Activated naive CD4-positive, alpha-beta T cell (primary cell): ENCODE data around the gene RPS6KA2.
"Not testable (repeated sequence)": the region's sequence is repeated elsewhere in the genome, so short reads cannot be mapped to it uniquely, and the experiment has no call there.

Experiments
- DNase-seq, 4 experiments: peaks; one replicate each; lab custom pipeline; 2025; lab: John Stamatoyannopoulos, UW

The RPS6KA2 gene

GRCh38 chr6:166370489-166370888 is 256.6 kb downstream of the RPS6KA2 start:
- DNase-seq: no peak

GRCh38 chr6:166369782-166370181 is 257.3 kb downstream of the RPS6KA2 start:
- DNase-seq: no peak

GRCh38 chr6:166366921-166367320 is 260.1 kb downstream of the RPS6KA2 start:
- no peak for DNase-seq

GRCh38 chr6:166365806-166366205 is 261.2 kb downstream of the RPS6KA2 start:
- no peak for DNase-seq

- DNase-seq: no peak
Observed at GRCh38 chr6:166365221-166365620, 261.8 kb downstream of the RPS6KA2 start.

GRCh38 chr6:166364456-166364855 is 262.6 kb downstream of the RPS6KA2 start:
- DNase-seq: no peak

- DNase-seq: not testable (repeated sequence)
Observed at GRCh38 chr6:166362427-166362826, 264.6 kb downstream of the RPS6KA2 start.

- no peak for DNase-seq
Observed at GRCh38 chr6:166361077-166361429, 266.0 kb downstream of the RPS6KA2 start.

- DNase-seq: no peak
Observed at GRCh38 chr6:166360243-166361076, 266.6 kb downstream of the RPS6KA2 start.
